GM12878 (cell line): ENCODE measurements around the gene ABRACL.

Source experiments
- CTCF ChIP-seq, 3 experiments: IDR thresholded peaks in 2 of 3; conservative IDR thresholded peaks in 1 of 3; 2 replicates each; pipeline ENCODE4 v1.5.1; 2011; ENCODE audit warnings: low read depth in 3 of 3, low read length in 3 of 3, mild to moderate bottlenecking in 3 of 3, control low read depth in 2 of 3, moderate library complexity in 2 of 3, inconsistent platforms in 1 of 3, mixed read lengths in 1 of 3; ENCODE audit not compliant: control insufficient read depth in 2 of 3, insufficient read depth in 1 of 3; ENCODE audit errors: extremely low read depth in 1 of 3
- EP300 ChIP-seq, 2 experiments: fragments of 150-350 bp in 1 of 2; IDR thresholded peaks; 2 replicates each; pipeline ENCODE4 v1.6.1; 2011 to 2012; ENCODE audit warnings: low read depth in 2 of 2, low read length in 2 of 2, borderline replicate concordance in 1 of 2, improper control_type of control experiment in 1 of 2, inconsistent platforms in 1 of 2; ENCODE audit not compliant: control insufficient read depth in 1 of 2

DNA sequence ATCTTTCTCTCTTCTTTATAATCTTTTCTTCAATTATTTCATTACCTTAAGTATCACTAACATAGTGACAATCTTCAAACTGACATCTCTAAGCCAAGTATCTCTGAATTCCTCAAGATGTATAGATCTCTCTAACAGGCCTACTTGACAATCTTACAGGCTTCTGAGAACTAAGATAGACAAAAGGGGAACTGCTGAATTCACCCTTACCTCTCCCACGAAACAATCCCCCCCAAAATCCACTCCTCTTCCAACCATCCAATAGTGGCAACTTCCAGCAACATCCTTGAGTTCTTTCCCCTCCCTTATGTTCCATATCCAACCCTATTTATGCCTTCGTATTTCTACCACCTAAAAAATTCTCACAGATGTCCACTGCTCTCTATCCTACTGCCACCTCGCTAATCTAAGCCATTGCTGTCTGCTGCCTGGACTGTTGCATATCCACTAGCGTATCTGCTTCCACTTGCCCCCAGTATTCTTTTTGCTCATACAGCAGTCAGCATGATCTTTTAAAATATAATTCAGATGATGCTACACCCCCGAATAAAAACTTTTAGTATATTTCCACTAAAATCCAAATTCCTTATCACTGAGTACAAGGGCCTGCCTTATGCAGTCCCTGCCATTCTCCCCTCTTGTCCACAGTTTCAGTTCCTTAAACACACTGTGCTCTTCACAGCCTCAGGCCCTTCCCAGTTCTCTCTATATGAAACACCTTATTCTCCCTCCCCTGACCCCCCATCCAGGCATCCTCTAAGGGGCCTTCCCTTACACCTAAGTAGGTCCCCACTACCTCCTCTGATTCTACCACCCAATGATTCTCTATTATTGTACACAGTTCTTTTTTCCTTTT lies 48.5 kb upstream of the ABRACL start:
- no peak for TF ChIP-seq CTCF (IDR thresholded peaks at IDR 0.05 in 2 of 3, conservative IDR thresholded peaks at IDR 0.05 in 1 of 3; ENCODE audit: control insufficient read depth in 2 of 3, extremely low read depth in 1 of 3, insufficient read depth in 1 of 3, low read depth in 3 of 3, low read length in 3 of 3)
- 0 out of 4 replicates have a peak, but pooled peaks of 1 of the 2 experiments have one; percentile 68 for TF ChIP-seq EP300 (IDR thresholded peaks at IDR 0.05; ENCODE audit: borderline replicate concordance in 1 of 2, control insufficient read depth in 1 of 2, low read depth in 2 of 2, low read length in 2 of 2)
